Fibroblast of lung (primary cell): Measurements from ENCODE around the gene IL1RAP.

Experiments
- EZH2 ChIP-seq: IDR thresholded peaks from 2 replicates; pipeline ENCODE4 v1.5.1; 2012; ENCODE audit warnings: low read length, control low read depth, mild to moderate bottlenecking; ENCODE audit errors: missing control alignments
- TF ChIP-seq, protein P1 (sequence below), 2 donors: IDR thresholded peaks in 1 of 2; conservative IDR thresholded peaks in 1 of 2; 1 replicate in 1 of 2; 2 replicates in 1 of 2; pipeline ENCODE4 v1.5.1; 2011 to 2012; ENCODE audit warnings: low read length in 2 of 2, control low read depth in 1 of 2, inconsistent platforms in 1 of 2, low read depth in 1 of 2, mild to moderate bottlenecking in 1 of 2

DNA sequence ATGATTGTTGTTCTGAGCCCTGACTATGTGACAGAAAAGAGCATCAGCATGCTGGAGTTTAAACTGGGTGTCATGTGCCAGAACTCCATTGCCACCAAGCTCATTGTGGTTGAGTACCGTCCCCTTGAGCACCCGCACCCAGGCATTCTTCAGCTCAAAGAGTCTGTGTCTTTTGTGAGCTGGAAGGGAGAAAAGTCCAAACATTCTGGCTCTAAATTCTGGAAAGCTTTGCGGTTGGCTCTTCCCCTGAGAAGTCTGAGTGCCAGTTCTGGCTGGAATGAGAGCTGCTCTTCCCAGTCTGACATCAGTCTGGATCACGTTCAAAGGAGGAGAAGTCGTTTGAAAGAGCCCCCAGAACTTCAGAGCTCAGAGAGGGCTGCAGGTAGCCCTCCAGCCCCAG lies 142.0 kb downstream of the IL1RAP start:
- TF ChIP-seq, protein P1, sequence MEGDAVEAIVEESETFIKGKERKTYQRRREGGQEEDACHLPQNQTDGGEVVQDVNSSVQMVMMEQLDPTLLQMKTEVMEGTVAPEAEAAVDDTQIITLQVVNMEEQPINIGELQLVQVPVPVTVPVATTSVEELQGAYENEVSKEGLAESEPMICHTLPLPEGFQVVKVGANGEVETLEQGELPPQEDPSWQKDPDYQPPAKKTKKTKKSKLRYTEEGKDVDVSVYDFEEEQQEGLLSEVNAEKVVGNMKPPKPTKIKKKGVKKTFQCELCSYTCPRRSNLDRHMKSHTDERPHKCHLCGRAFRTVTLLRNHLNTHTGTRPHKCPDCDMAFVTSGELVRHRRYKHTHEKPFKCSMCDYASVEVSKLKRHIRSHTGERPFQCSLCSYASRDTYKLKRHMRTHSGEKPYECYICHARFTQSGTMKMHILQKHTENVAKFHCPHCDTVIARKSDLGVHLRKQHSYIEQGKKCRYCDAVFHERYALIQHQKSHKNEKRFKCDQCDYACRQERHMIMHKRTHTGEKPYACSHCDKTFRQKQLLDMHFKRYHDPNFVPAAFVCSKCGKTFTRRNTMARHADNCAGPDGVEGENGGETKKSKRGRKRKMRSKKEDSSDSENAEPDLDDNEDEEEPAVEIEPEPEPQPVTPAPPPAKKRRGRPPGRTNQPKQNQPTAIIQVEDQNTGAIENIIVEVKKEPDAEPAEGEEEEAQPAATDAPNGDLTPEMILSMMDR (conservative IDR thresholded peaks at IDR 0.05 in 1 of 2, IDR thresholded peaks at IDR 0.05 in 1 of 2; ENCODE audit: low read depth in 1 of 2, low read length in 2 of 2) = no peak
- no peak for TF ChIP-seq EZH2
